NCI-H1048 (cell line): ENCODE measurements around the gene CABLES1.

Experiments
- DNase-seq: peaks from one replicate; lab custom pipeline; 2025; lab: John Stamatoyannopoulos, UW

CABLES1 gene

DNA sequence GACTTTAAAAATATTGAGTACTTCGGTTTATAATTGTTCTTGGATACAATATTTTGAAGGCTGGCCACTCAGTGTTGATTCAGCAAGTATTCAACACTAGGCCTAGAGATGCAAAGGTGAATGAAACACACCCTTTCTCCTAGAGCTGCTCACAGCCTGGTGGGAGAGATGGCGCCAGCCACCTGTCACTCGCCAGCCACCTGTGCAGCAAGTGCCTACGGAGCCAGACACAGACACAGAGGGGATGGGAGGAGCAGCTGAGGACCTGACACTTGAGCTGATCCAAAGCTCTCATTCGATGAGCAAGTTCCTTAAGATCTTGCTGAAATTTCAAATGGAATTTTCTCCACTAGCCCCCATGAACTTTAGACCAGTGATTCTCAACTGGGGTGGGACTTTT, 166.7 kb downstream of the CABLES1 start:
- DNase-seq = no peak

DNA sequence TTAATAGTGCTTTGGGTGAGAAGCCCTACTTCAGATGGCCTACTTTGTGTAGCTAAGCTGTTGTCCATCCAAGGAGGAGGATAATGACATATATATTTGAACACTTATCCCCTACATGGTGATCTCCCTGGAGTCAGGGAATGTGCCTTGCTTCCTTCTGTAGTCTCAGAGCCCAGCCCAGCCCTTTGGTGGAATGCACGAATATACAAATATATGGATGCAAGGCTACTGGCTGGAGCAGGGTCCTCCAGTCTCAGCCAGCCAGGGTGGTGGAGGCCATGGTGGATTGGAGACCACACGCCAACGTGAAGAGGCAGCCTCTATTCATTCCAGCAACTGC, 167.2 kb downstream of the CABLES1 start:
- no peak for DNase-seq

GRCh38 chr18:23302851-23303527, 167.7 kb downstream of the CABLES1 start:
- no peak for DNase-seq

- DNase-seq = no peak
These were observed 171.5 kb downstream of the CABLES1 start for GRCh38 chr18:23306822-23307221.

- no peak for DNase-seq
These were observed 172.4 kb downstream of the CABLES1 start for GRCh38 chr18:23307567-23308295.
